Esophagus muscularis mucosa (tissue), 4 donors: Measurements from ENCODE around the gene DIP2C.

Experiments used
- EP300 ChIP-seq: sonication (generic); formaldehyde crosslinking; IDR thresholded peaks from one replicate; pipeline ENCODE4 v1.6.1; 2017; ENCODE audit warnings: antibody characterized with exemption
- POLR2A ChIP-seq: fragments of 450-650 bp; IDR thresholded peaks from one replicate; pipeline ENCODE4 v1.6.1; 2017; ENCODE audit warnings: antibody characterized with exemption, moderate library complexity, mild to moderate bottlenecking, low read depth
- POLR2AphosphoS5 ChIP-seq, 2 donors: sonication (generic); formaldehyde crosslinking; IDR thresholded peaks; one replicate each; pipeline ENCODE4 v1.6.1; 2017; ENCODE audit warnings: antibody characterized with exemption in 2 of 2
- TF ChIP-seq, protein P1 (sequence below), 3 experiments: fragments of 200-600 bp in 2 of 3; fragments of 450-650 bp in 1 of 3; sonication (generic) in 2 of 3; IDR thresholded peaks; one replicate each; pipeline ENCODE4 v1.5.1; 2017 to 2019; ENCODE audit warnings: antibody characterized with exemption in 3 of 3, mild to moderate bottlenecking in 2 of 3, moderate library complexity in 1 of 3

DNA sequence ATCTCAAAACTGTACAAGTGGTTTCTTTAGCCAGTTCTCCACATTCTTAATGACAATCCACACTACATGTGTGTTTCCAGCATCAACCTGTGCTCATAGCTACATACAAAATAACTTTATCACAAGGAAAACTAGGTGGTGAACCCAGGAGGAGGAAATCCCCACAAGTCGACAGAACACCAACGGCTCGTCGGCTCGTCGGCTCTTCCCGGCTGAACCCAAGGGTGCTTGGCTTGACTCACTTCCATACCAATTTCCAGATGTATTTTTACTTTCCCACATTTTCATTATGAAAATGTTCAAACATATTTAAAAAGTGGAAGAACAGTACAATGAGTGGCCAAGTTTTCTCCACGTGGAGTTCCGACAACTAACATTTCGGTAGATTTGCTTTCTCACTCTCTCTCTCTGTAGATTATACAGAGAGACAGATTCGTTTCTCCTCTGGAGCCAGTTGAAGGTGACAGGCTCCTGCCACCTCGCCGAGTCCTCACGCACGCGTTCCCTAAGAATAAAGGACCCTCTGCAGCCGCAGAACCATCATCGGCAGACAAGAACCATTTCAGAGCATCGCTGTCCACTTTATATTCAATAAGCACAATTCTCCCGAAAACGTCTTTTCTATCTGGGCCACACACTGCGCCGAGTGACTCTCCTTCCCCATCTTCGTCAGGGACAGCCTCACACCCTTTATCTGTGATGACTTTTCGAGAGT lies 53.3 kb downstream of the DIP2C start:
- TF ChIP-seq POLR2A (no peak), EP300 (no peak), POLR2AphosphoS5 (IDR thresholded peaks at IDR 0.05) (no peak)
- TF ChIP-seq, protein P1, sequence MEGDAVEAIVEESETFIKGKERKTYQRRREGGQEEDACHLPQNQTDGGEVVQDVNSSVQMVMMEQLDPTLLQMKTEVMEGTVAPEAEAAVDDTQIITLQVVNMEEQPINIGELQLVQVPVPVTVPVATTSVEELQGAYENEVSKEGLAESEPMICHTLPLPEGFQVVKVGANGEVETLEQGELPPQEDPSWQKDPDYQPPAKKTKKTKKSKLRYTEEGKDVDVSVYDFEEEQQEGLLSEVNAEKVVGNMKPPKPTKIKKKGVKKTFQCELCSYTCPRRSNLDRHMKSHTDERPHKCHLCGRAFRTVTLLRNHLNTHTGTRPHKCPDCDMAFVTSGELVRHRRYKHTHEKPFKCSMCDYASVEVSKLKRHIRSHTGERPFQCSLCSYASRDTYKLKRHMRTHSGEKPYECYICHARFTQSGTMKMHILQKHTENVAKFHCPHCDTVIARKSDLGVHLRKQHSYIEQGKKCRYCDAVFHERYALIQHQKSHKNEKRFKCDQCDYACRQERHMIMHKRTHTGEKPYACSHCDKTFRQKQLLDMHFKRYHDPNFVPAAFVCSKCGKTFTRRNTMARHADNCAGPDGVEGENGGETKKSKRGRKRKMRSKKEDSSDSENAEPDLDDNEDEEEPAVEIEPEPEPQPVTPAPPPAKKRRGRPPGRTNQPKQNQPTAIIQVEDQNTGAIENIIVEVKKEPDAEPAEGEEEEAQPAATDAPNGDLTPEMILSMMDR (IDR thresholded peaks at IDR 0.05) = no peak
